ENCODE measurements around the gene TUBA4A. TPM values are rescaled to one million over a fixed set of nuclear protein-coding genes. Genes with fewer than 3 reads are reported as not detected.

The TUBA4A gene
- total and polyA plus RNA-seq, 2 of the 4 experiments (the other 2 are of a cell fraction): 21.9 to 35.6 TPM

DNA sequence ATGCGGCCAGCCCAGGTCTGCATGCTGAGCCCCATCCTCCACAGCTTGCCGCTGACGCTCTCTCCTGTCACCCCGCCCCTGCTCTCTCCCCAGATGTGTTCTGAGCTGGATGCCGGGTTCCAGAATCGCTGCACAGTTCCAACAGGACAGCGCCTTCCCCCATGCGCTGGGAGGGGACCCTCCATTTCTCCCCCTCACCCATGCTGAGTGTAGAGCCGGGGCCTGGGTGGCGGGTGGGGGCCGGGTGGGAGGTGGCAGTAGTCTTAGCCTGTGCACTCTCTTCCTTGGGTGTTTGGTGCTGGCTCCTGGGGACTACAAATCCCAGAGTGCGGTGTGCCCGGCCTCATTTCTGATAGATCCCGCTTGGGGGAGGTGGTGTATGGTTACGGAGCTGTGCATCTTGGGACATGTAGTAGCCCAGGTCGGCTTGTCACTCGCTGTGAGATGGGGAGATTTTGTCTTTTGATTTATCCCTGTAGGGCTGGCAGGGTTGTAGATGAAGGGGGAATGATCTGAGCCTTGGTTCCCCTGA is 32.2 kb upstream of the TUBA4A start:
- CTCF ChIA-PET: interaction anchor here (1.0 kb wide), 1 partner anchor 9 kb away, joined by 7 read pairs; no protein-coding TSS in a partner anchor
- POLR2A ChIA-PET (ENCODE audit: unreplicated experiment): no interaction called here
- H3K27ac ChIP-seq (ENCODE audit: insufficient read depth, low read length): no peak overlapping the region
- dilution Hi-C loops (cut with HindIII; ENCODE audit: low sequenced_read_pairs, unreplicated experiment) (no loop called here), in situ Hi-C loops (cut with MboI; ENCODE audit: low sequenced_read_pairs) (no loop called here), intact Hi-C loops (cut with micrococcal nuclease) (no loop called here)
- peak overlapping the region in 1 of 2 experiments; percentile 71; a peak in 2 of 4 replicates for H4K8ac ChIP-seq (ENCODE audit: low read depth in 2 of 2, low read length in 2 of 2)
- H3K9me3 ChIP-seq (ENCODE audit: control insufficient read depth, insufficient read depth, low read length): no peaks in the 10 kb centered on the region
- H2BK15ac ChIP-seq (ENCODE audit: low read depth, low read length): no peak overlapping the region
- 0 out of 2 replicates have a peak overlapping the region, but pooled peaks have one; percentile 13 for H3K4ac ChIP-seq (ENCODE audit: low read depth, low read length)
- H4K91ac ChIP-seq (ENCODE audit: insufficient read depth, low read depth, low read length): no peak overlapping the region
- peaks cover 4 to 16% of the 10 kb centered on the region in 2 experiments for H3K79me1 ChIP-seq (ENCODE audit: low read depth in 1 of 2, low read length in 2 of 2)
- no peak overlapping the region for H4K5ac ChIP-seq (ENCODE audit: low read depth, low read length)
- no peaks in the 10 kb centered on the region for H3K27me3 ChIP-seq (ENCODE audit: control insufficient read depth, insufficient read depth, low read length)
- H2BK20ac ChIP-seq (ENCODE audit: low read depth, low read length): no peak overlapping the region
- peak; percentile 57 for DNase-seq
- H3K56ac ChIP-seq (ENCODE audit: extremely low read depth, insufficient read depth, low read length): no peak overlapping the region
- peaks cover 53% of the 10 kb centered on the region for H3K36me3 ChIP-seq (ENCODE audit: control insufficient read depth, insufficient read depth, low read length)
- H3K18ac ChIP-seq (ENCODE audit: low read depth, low read length): no peak overlapping the region
- H4K20me1 ChIP-seq (ENCODE audit: insufficient read depth, low read length): peaks cover 10% of the 10 kb centered on the region; the same call in 1 of the 2 replicates
- no peak overlapping the region for H2BK5ac ChIP-seq (ENCODE audit: low read depth, low read length, poor library complexity, severe bottlenecking)
- peaks cover 14% of the 10 kb centered on the region for H3K4me1 ChIP-seq (ENCODE audit: control insufficient read depth, insufficient read depth, low read length)
- no peak overlapping the region for H3K4me3 ChIP-seq (ENCODE audit: insufficient read depth, low read depth, low read length)
- H2AK5ac ChIP-seq (ENCODE audit: low read depth, low read length): no peak overlapping the region; the same call in 1 of the 2 replicates
- H3K9ac ChIP-seq (ENCODE audit: low read depth, low read length): no peak overlapping the region
- no peak overlapping the region for H3K4me2 ChIP-seq (ENCODE audit: low read depth, low read length)
- TF ChIP-seq FOS (IDR thresholded peaks at IDR 0.05; ENCODE audit: low read depth, low read length): no peak
- TF ChIP-seq RFX5 (IDR thresholded peaks at IDR 0.05; ENCODE audit: low read depth, low read length): no peak
- TF ChIP-seq, protein P1, sequence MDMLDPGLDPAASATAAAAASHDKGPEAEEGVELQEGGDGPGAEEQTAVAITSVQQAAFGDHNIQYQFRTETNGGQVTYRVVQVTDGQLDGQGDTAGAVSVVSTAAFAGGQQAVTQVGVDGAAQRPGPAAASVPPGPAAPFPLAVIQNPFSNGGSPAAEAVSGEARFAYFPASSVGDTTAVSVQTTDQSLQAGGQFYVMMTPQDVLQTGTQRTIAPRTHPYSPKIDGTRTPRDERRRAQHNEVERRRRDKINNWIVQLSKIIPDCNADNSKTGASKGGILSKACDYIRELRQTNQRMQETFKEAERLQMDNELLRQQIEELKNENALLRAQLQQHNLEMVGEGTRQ (IDR thresholded peaks at IDR 0.05; ENCODE audit: low read depth, low read length): no peak
- TF ChIP-seq, protein P2, sequence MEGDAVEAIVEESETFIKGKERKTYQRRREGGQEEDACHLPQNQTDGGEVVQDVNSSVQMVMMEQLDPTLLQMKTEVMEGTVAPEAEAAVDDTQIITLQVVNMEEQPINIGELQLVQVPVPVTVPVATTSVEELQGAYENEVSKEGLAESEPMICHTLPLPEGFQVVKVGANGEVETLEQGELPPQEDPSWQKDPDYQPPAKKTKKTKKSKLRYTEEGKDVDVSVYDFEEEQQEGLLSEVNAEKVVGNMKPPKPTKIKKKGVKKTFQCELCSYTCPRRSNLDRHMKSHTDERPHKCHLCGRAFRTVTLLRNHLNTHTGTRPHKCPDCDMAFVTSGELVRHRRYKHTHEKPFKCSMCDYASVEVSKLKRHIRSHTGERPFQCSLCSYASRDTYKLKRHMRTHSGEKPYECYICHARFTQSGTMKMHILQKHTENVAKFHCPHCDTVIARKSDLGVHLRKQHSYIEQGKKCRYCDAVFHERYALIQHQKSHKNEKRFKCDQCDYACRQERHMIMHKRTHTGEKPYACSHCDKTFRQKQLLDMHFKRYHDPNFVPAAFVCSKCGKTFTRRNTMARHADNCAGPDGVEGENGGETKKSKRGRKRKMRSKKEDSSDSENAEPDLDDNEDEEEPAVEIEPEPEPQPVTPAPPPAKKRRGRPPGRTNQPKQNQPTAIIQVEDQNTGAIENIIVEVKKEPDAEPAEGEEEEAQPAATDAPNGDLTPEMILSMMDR (conservative IDR thresholded peaks at IDR 0.05; ENCODE audit: low read depth, low read length): no peak
- no peak for TF ChIP-seq CEBPB (IDR thresholded peaks at IDR 0.05; ENCODE audit: low read depth, low read length)
- TF ChIP-seq ELK1 (IDR thresholded peaks at IDR 0.05; ENCODE audit: borderline replicate concordance, low read depth, low read length): no peak
- no peak for TF ChIP-seq BHLHE40 (IDR thresholded peaks at IDR 0.05; ENCODE audit: low read depth, low read length)
- no peak for TF ChIP-seq CHD1 (IDR thresholded peaks at IDR 0.05; ENCODE audit: low read depth, low read length)
- no peak for TF ChIP-seq MXI1 (IDR thresholded peaks at IDR 0.05; ENCODE audit: borderline replicate concordance, low read depth, low read length)
- TF ChIP-seq RCOR1 (IDR thresholded peaks at IDR 0.05; ENCODE audit: insufficient replicate concordance, low read length): no peak
- H3K23ac ChIP-seq (ENCODE audit: low read depth, low read length): no peak overlapping the region
- H2BK120ac ChIP-seq (ENCODE audit: low read depth, low read length): peak overlapping the region; percentile 54; the same call in 1 of the 2 replicates
- no peak overlapping the region for H3K14ac ChIP-seq (replicated peaks; ENCODE audit: low read depth, low read length)
- H2AFZ ChIP-seq (replicated peaks; ENCODE audit: low read length, poor library complexity): peak overlapping the region; percentile 53
- H2AK9ac ChIP-seq (replicated peaks; ENCODE audit: low read depth, low read length, poor library complexity): peak overlapping the region; percentile 67
- peak; percentile 48 for ATAC-seq (ENCODE audit: low read depth)
- BruUV-seq (replicated peaks): no TSS peak
- WGBS, 2 experiments (ENCODE audit: extremely low coverage in 2 of 2, insufficient read length in 1 of 2): 49% methylated on average over 3 of the region's 17 CpGs; no CpG with 5 or more reads in 1 of the 2 experiments
- peaks cover 11% of the 10 kb centered on the region; the same call in 1 of the 2 replicates for H3K9me1 ChIP-seq (ENCODE audit: insufficient read depth, low read length)

Measured in IMR-90 (cell line).